H1 (cell line): ENCODE results near the gene PLCB1.

Source experiments
- CBX5 ChIP-seq: fragments of 300-800, 300-1000 bp; sonication (generic); IDR thresholded peaks from 2 replicates; pipeline ENCODE4 v1.7.1; 2016; ENCODE audit warnings: antibody characterized with exemption, low read length, low read depth
- CTCF ChIP-seq, 3 experiments: IDR thresholded peaks; 1 replicate in 2 of 3; 2 replicates in 1 of 3; pipeline versions ENCODE4 v1.5.1 to v1.6.1; 2011; ENCODE audit warnings: low read length in 3 of 3, mild to moderate bottlenecking in 3 of 3, inconsistent platforms in 2 of 3, low read depth in 1 of 3, moderate library complexity in 1 of 3; ENCODE audit not compliant: insufficient read depth in 1 of 3; ENCODE audit errors: control extremely low read depth in 1 of 3
- EP300 ChIP-seq, 2 experiments: IDR thresholded peaks; 1 replicate in 1 of 2; 2 replicates in 1 of 2; pipeline ENCODE4 v1.6.1; 2011 to 2012; ENCODE audit warnings: low read depth in 2 of 2, low read length in 2 of 2, mild to moderate bottlenecking in 2 of 2, borderline replicate concordance in 1 of 2, inconsistent platforms in 1 of 2, moderate library complexity in 1 of 2
- EZH2 ChIP-seq: fragments of 200-600 bp; sonication (generic); IDR thresholded peaks from 2 replicates; pipeline ENCODE4 v1.7.1; 2012; ENCODE audit warnings: low read depth, mild to moderate bottlenecking, moderate library complexity, low read length, inconsistent platforms; ENCODE audit not compliant: severe bottlenecking
- JUND ChIP-seq: IDR thresholded peaks from 2 replicates; pipeline ENCODE4 v1.6.1; 2011; ENCODE audit warnings: mild to moderate bottlenecking, improper control_type of control experiment, low read length
- POLR2A ChIP-seq, 2 experiments: IDR thresholded peaks; 1 replicate in 1 of 2; 2 replicates in 1 of 2; pipeline ENCODE4 v1.6.1; 2011; ENCODE audit warnings: low read depth in 2 of 2, low read length in 2 of 2, mild to moderate bottlenecking in 2 of 2; ENCODE audit errors: control extremely low read depth in 1 of 2
- POLR2AphosphoS5 ChIP-seq: IDR thresholded peaks from 2 replicates; pipeline ENCODE4 v1.6.1; 2011; ENCODE audit warnings: low read depth, low read length

DNA sequence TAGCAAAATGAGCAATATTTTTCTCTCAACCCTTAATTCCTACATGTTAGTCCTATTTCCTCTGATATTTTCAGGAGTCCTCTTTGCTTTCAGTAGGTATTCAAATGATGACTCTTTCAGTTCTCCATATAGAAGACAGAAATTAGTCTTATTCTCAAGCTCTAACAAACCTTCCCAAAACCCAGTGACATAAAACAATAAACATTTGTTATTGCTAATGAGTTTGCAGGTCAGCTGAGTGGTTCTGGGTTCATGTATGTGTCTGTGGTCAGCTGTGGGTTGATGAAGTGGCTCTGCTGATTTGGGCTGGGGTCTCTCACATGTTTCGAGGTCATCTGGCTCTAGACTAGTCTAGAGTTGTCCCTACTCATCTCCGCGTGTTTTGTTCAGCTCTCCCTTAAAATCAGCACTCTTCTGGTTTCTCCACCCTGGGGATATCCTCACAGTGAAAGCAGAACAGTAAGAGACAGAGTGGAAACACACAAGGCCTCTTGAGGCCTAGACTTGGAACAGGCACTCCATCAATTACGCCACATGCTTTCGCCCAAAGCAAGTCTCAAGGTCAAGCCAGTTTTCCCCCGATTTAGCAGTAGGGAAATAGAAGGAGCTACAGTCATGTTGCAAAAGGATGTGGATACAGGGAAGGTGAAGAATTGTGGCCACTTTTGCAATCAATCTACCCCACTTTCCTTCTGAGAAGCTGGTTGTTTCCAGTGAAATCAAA, 273.0 kb downstream of the PLCB1 start:
- TF ChIP-seq JUND, result no peak
- TF ChIP-seq CTCF (IDR thresholded peaks at IDR 0.05; ENCODE audit: control extremely low read depth in 1 of 3, insufficient read depth in 1 of 3, low read depth in 1 of 3, low read length in 3 of 3), result no peak
- no peak for TF ChIP-seq CBX5
- TF ChIP-seq EZH2, result no peak
- TF ChIP-seq POLR2A (IDR thresholded peaks at IDR 0.05; ENCODE audit: control extremely low read depth in 1 of 2, low read depth in 2 of 2, low read length in 2 of 2), result no peak
- no peak for TF ChIP-seq POLR2AphosphoS5
- TF ChIP-seq EP300 (IDR thresholded peaks at IDR 0.05; ENCODE audit: borderline replicate concordance in 1 of 2, low read depth in 2 of 2, low read length in 2 of 2), result no peak
